Left ventricle myocardium superior (tissue), 1 donor: ENCODE results near the gene LAMA5. TPM values are rescaled to one million over a fixed set of nuclear protein-coding genes. Genes with fewer than 3 reads are reported as not detected.

Experiments used
- ATAC-seq: fragments of 200-7000 bp; cut with Tn5 transposase; one replicate; pipeline ENCODE4 v1.9.1; 2020; ENCODE audit warnings: mild to moderate bottlenecking, moderate library complexity
- DNase-seq: peaks from one replicate; pipeline ENCODE4 v3.0.0-alpha.2; 2020
- intact Hi-C: fragments of 100-400 bp; cut with micrococcal nuclease; formaldehyde crosslinking; loops from one replicate; pipeline ENCODE4 v1.11.0; 2022
- microRNA-seq: library from miRNA; unstranded; fragments of <30 nt; microRNA quantifications from one replicate; pipeline ENCODE4 v1.2.0, GENCODE V29; 2020; ENCODE audit warnings: borderline number of aligned reads
- total RNA-seq: library from RNA; stranded (reverse); fragmentation: NEBNext Ultra II Directional; extraction: Animal tissue kit (Norgen Biotek cat#: 25700); gene quantifications from one replicate; pipeline ENCODE4 v1.2.1, GENCODE V29; 2021
- donor health status: DM: no; HTN: yes; CAD: no; lungs with severe emphysema.

LAMA5 gene
- total RNA-seq, 1 donor from 2014 or later, result 110 TPM

GRCh38 chr20:62266340-62266739 is 100.8 kb downstream of the LAMA5 start:
- DNase-seq (no peak), ATAC-seq (no peak)
- intact Hi-C loops, result no loop called here

GRCh38 chr20:62265365-62265764 is 101.7 kb downstream of the LAMA5 start:
- intact Hi-C loops, result no loop called here
- no peak for ATAC-seq

GRCh38 chr20:62263396-62263795 is 103.7 kb downstream of the LAMA5 start:
- DNase-seq, result no peak
- intact Hi-C loops, result no loop called here

More at GRCh38 chr20:62265365-62265764, 101.7 kb downstream of the LAMA5 start:
- no peak for DNase-seq

GRCh38 chr20:62262064-62262463 is 105.0 kb downstream of the LAMA5 start:
- ATAC-seq, result no peak
- no peak for DNase-seq
- intact Hi-C loops, result no loop called here

More at GRCh38 chr20:62263396-62263795, 103.7 kb downstream of the LAMA5 start:
- no peak for ATAC-seq

GRCh38 chr20:62259294-62259565 is 107.9 kb downstream of the LAMA5 start:
- ATAC-seq, result no peak
- no peak for DNase-seq
- intact Hi-C loops, result no loop called here

Small RNA genes lying within 50 kb of the gene (microRNA-seq; reads per million reads assigned to microRNA genes)
- gene MIR4758, result not detected

Other genes with a start within 250 kb of the LAMA5 start
- gene LSM14B, start 244.8 kb downstream of the LAMA5 start, total RNA-seq, result 58.4 TPM
- 240 TPM for gene PSMA7, start 223.9 kb downstream of the LAMA5 start, total RNA-seq
- 10.7 TPM for gene SS18L1, start 223.5 kb downstream of the LAMA5 start, total RNA-seq
- 27.3 TPM for gene MTG2, start 184.3 kb downstream of the LAMA5 start, total RNA-seq
- gene HRH3, start 147.0 kb downstream of the LAMA5 start, total RNA-seq, result not detected
- gene OSBPL2, start 128.8 kb downstream of the LAMA5 start, total RNA-seq, result 60.0 TPM
- 75.5 TPM for gene ADRM1, start 64.3 kb downstream of the LAMA5 start, total RNA-seq
- 693 TPM for gene RPS21, start 19.8 kb upstream of the LAMA5 start, total RNA-seq
- 19.1 TPM for gene CABLES2, start 40.0 kb upstream of the LAMA5 start, total RNA-seq
- not detected for gene RBBP8NL, start 60.2 kb upstream of the LAMA5 start, total RNA-seq
- 18.1 TPM for gene GATA5, start 108.7 kb upstream of the LAMA5 start, total RNA-seq